Glutamatergic neuron (in vitro differentiated cells): ENCODE results near the gene GLMN. TPM values are rescaled to one million over a fixed set of nuclear protein-coding genes. Genes with fewer than 3 reads are reported as not detected.

ENCODE experiments used
- DNase-seq: peaks from one replicate; pipeline ENCODE4 v3.0.0; 2022
- H3K27ac Mint-ChIP-seq: one replicate; pipeline ENCODE4 v1.8.0; 2020; ENCODE audit warnings: mild to moderate bottlenecking, mixed read lengths, inconsistent platforms; ENCODE audit not compliant: unreplicated experiment
- H3K27me3 Mint-ChIP-seq: one replicate; pipeline ENCODE4 v1.8.0; 2020; ENCODE audit warnings: mild to moderate bottlenecking, moderate library complexity, mixed read lengths, inconsistent platforms; ENCODE audit not compliant: unreplicated experiment
- H3K36me3 Mint-ChIP-seq: one replicate; pipeline ENCODE4 v1.8.0; 2020; ENCODE audit warnings: mild to moderate bottlenecking, mixed read lengths, inconsistent platforms; ENCODE audit not compliant: unreplicated experiment
- H3K4me1 Mint-ChIP-seq: one replicate; pipeline ENCODE4 v1.8.0; 2020; ENCODE audit warnings: mild to moderate bottlenecking, low read depth, mixed read lengths, inconsistent platforms; ENCODE audit not compliant: unreplicated experiment
- H3K4me3 Mint-ChIP-seq: one replicate; pipeline ENCODE4 v1.8.0; 2020; ENCODE audit warnings: mild to moderate bottlenecking, mixed read lengths, inconsistent platforms; ENCODE audit not compliant: unreplicated experiment
- H3K9me3 Mint-ChIP-seq: one replicate; pipeline ENCODE4 v1.8.0; 2020; ENCODE audit warnings: mild to moderate bottlenecking, moderate library complexity, mixed read lengths, inconsistent platforms; ENCODE audit not compliant: unreplicated experiment
- long read RNA-seq: library from polyadenylated mRNA; unstranded; transcript quantifications from one replicate; pipeline ENCODE4 v2.0.0, GENCODE V29; 2020; ENCODE audit not compliant: unreplicated experiment
- total RNA-seq: library from RNA; stranded (reverse); fragmentation: NEBNext Ultra II Directional; extraction: Animal tissue kit (Norgen Biotek cat#: 25700); gene quantifications from one replicate; pipeline ENCODE4 v1.2.1, GENCODE V29; 2021; ENCODE audit not compliant: unreplicated experiment
- TF ChIP-seq, protein P1 (sequence below): fragments of 200-600 bp; sonication (generic); IDR thresholded peaks from one replicate; pipeline ENCODE4 v1.5.0; 2021; ENCODE audit not compliant: partially characterized antibody, unreplicated experiment

Gene GLMN
- 9.6 TPM for total RNA-seq
- long read RNA-seq, partial matches to known transcripts: 1 of 9 reads
- long read RNA-seq, other reads (novel, unspliced or antisense): 5 of 9 reads

DNA sequence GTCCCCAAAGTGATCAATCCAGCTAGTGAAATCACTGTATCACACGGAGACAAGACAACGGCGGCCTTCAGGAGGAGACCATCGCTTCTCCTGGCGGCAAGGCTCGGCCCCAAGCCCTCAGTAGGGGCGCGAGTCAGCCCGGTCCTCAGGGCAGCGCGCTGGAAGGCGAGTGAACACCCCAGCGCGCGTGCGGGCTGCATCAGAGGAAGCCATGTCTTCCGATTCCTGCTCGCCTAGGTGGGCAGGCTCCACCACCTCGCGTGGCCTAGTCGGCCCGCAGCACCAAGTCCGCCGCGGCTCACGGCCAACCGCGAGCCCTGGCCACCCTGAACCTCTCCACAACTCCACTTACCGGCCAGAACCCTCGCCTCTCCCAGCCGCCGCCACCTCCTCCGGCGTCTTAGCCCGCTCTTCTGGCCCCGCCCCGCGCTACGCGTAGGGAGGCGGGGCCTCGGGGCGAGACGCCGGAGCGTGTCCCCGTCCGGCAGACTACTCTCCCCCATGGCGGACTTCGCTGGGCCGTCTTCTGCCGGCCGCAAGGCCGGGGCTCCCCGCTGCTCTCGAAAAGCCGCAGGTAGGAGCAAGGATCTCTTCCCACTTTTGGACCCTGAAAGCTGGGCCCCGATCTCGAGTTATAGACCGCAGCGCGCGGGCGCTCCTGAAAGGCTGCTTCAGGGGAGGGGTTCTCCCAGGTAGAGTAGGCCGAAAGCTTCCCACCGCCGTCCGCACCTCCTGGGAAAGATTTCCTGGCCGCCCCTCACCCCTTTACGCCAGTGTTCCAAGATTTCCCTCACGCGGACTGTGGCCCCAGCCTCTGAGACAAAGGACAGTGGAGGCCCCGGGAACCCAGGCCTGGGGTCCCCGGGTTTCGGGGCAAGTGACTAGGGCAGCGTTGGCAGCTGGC lies at the start of gene GLMN, which contains the start of gene RPAP2:
TSS of gene GLMN (minus strand) at position 415 of the 904 bp plus-strand sequence. CDS start 988 bp downstream, outside the sequence.
TSS of gene RPAP2 (plus strand) at position 487 of the 904 bp plus-strand sequence. CDS start at position 502, 15 bp downstream.
- Mint-ChIP-seq H3K36me3 (no peaks in the 10 kb centered on the region), H3K4me3 (peak within 1 kb of the TSS; percentile 95), H3K27ac (peak within 1 kb of the TSS; percentile 95), H3K9me3 (no peaks in the 10 kb centered on the region), H3K4me1 (no peaks in the 10 kb centered on the region), H3K27me3 (no peaks in the 10 kb centered on the region)
- TF ChIP-seq, protein P1, sequence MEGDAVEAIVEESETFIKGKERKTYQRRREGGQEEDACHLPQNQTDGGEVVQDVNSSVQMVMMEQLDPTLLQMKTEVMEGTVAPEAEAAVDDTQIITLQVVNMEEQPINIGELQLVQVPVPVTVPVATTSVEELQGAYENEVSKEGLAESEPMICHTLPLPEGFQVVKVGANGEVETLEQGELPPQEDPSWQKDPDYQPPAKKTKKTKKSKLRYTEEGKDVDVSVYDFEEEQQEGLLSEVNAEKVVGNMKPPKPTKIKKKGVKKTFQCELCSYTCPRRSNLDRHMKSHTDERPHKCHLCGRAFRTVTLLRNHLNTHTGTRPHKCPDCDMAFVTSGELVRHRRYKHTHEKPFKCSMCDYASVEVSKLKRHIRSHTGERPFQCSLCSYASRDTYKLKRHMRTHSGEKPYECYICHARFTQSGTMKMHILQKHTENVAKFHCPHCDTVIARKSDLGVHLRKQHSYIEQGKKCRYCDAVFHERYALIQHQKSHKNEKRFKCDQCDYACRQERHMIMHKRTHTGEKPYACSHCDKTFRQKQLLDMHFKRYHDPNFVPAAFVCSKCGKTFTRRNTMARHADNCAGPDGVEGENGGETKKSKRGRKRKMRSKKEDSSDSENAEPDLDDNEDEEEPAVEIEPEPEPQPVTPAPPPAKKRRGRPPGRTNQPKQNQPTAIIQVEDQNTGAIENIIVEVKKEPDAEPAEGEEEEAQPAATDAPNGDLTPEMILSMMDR: no peak
- peak; percentile 85 for DNase-seq

GRCh38 chr1:92346866-92347640 lies 48.3 kb upstream of the GLMN start:
- H3K4me3 Mint-ChIP-seq: no peak overlapping the region
- no peaks in the 10 kb centered on the region for H3K9me3 Mint-ChIP-seq
- peaks cover 6% of the 10 kb centered on the region for H3K36me3 Mint-ChIP-seq
- TF ChIP-seq, protein P1: no peak
- H3K4me1 Mint-ChIP-seq: no peaks in the 10 kb centered on the region
- no peaks in the 10 kb centered on the region for H3K27me3 Mint-ChIP-seq
- no peak for DNase-seq
- no peak overlapping the region for H3K27ac Mint-ChIP-seq

- TF ChIP-seq, protein P1: no peak
- Mint-ChIP-seq H3K4me1 (peaks cover 4% of the 10 kb centered on the region), H3K36me3 (no peaks in the 10 kb centered on the region), H3K4me3 (no peak overlapping the region), H3K27me3 (no peaks in the 10 kb centered on the region), H3K27ac (no peak overlapping the region), H3K9me3 (no peaks in the 10 kb centered on the region)
- no peak for DNase-seq
Observed at GRCh38 chr1:92343061-92343460, 44.3 kb upstream of the GLMN start.

DNA sequence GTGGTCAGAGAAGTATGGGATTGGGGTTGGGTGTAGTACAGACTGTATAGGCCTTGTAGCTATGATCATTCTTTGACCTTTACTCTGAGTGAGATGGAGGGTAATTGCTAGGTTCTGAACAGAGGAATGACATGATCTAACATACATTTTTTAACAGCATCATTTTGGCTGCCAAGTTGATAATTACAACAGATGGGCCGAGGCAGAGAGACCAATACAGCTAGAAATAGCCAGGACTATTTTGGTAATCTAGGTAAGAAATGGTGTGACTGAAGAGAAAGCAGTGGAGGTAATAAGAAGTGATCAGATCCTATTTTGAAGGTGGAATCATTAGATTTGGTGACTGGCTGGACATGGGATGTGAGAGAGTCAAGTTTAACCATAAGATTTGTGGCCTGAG lies 43.6 kb upstream of the GLMN start:
- TF ChIP-seq, protein P1: no peak
- Mint-ChIP-seq H3K36me3 (no peaks in the 10 kb centered on the region), H3K9me3 (no peaks in the 10 kb centered on the region), H3K27me3 (no peaks in the 10 kb centered on the region), H3K4me1 (peaks cover 4% of the 10 kb centered on the region), H3K4me3 (no peak overlapping the region), H3K27ac (no peak overlapping the region)
- no peak for DNase-seq
